Measurements from ENCODE around the gene PDX1. TPM values are rescaled to one million over a fixed set of nuclear protein-coding genes. Genes with fewer than 3 reads are reported as not detected.

Gene PDX1
- total RNA-seq, 1 experiment from 2014 or later = not detected

GRCh38 chr13:27913160-27913559 lies 6.6 kb upstream of the PDX1 start:
- Histone ChIP-seq H2AFZ (no peak overlapping the region), H3K4me2 (peak overlapping the region; percentile 55), H3K9me3 (ENCODE audit: insufficient read depth, low read depth) (no peaks in the 10 kb centered on the region), H3K9me2 (ENCODE audit: insufficient read depth) (no peaks in the 10 kb centered on the region), H3K4me1 (replicated peaks; ENCODE audit: insufficient read depth) (peaks cover 33% of the 10 kb centered on the region), H3K79me2 (ENCODE audit: low read depth) (no peaks in the 10 kb centered on the region), H3K4me3 (no peak overlapping the region), H4K20me1 (ENCODE audit: insufficient read depth) (no peaks in the 10 kb centered on the region), H3K36me3 (ENCODE audit: low read depth) (no peaks in the 10 kb centered on the region), H3K27ac (peak overlapping the region; percentile 33), H3K27me3 (ENCODE audit: insufficient read depth, low read depth) (peaks cover 14% of the 10 kb centered on the region), H3F3A (ENCODE audit: insufficient read depth, low read depth) (peaks cover 9% of the 10 kb centered on the region)
- intact Hi-C loops (cut with micrococcal nuclease; ENCODE audit: unreplicated experiment) = no loop called here
- TF ChIP-seq EZH2 (IDR thresholded peaks at IDR 0.05; ENCODE audit: low read depth) (no peak), CTCF (conservative IDR thresholded peaks at IDR 0.05) (no peak)
- DNase-seq = peak in 1 of 2 experiments; percentile 61
- no TSS peak for BruUV-seq (replicated peaks)
- POLR2A ChIA-PET (ENCODE audit: unreplicated experiment) = no interaction called here
- CTCF ChIA-PET = no interaction called here

- ChIA-PET CTCF (no interaction called here), POLR2A (ENCODE audit: unreplicated experiment) (no interaction called here)
- BruUV-seq (replicated peaks) = no TSS peak
- no peak for DNase-seq
- intact Hi-C loops (cut with micrococcal nuclease; ENCODE audit: unreplicated experiment) = no loop called here
- Histone ChIP-seq H3K9me3 (ENCODE audit: insufficient read depth, low read depth) (no peaks in the 10 kb centered on the region), H3F3A (ENCODE audit: insufficient read depth, low read depth) (peaks cover 9% of the 10 kb centered on the region), H3K27ac (no peak overlapping the region), H4K20me1 (ENCODE audit: insufficient read depth) (no peaks in the 10 kb centered on the region), H3K4me1 (replicated peaks; ENCODE audit: insufficient read depth) (peaks cover 33% of the 10 kb centered on the region), H2AFZ (peak overlapping the region; percentile 16; the same call in 1 of the 2 replicates), H3K9me2 (ENCODE audit: insufficient read depth) (no peaks in the 10 kb centered on the region), H3K36me3 (ENCODE audit: low read depth) (no peaks in the 10 kb centered on the region), H3K79me2 (ENCODE audit: low read depth) (no peaks in the 10 kb centered on the region), H3K4me2 (peak overlapping the region; percentile 55), H3K27me3 (ENCODE audit: insufficient read depth, low read depth) (no peaks in the 10 kb centered on the region), H3K4me3 (no peak overlapping the region; the same call in 1 of the 2 replicates)
- TF ChIP-seq CTCF (conservative IDR thresholded peaks at IDR 0.05) = no peak
- TF ChIP-seq EZH2 (IDR thresholded peaks at IDR 0.05; ENCODE audit: low read depth) = no peak
Observed at GRCh38 chr13:27915301-27916207, 4.2 kb upstream of the PDX1 start.

GRCh38 chr13:27917121-27917947 lies 2.5 kb upstream of the PDX1 start:
- Histone ChIP-seq H3K79me2 (ENCODE audit: low read depth) (no peaks in the 10 kb centered on the region), H3K4me1 (replicated peaks; ENCODE audit: insufficient read depth) (peaks cover 31% of the 10 kb centered on the region), H3F3A (ENCODE audit: insufficient read depth, low read depth) (peaks cover 9% of the 10 kb centered on the region), H3K36me3 (ENCODE audit: low read depth) (no peaks in the 10 kb centered on the region), H2AFZ (no peak overlapping the region), H3K9me3 (ENCODE audit: insufficient read depth, low read depth) (no peaks in the 10 kb centered on the region), H3K4me2 (no peak overlapping the region), H3K27ac (no peak overlapping the region), H3K4me3 (no peak overlapping the region), H3K9me2 (ENCODE audit: insufficient read depth) (no peaks in the 10 kb centered on the region), H4K20me1 (ENCODE audit: insufficient read depth) (no peaks in the 10 kb centered on the region), H3K27me3 (ENCODE audit: insufficient read depth, low read depth) (peaks cover 8% of the 10 kb centered on the region; the same call in 1 of the 2 replicates)
- TF ChIP-seq EZH2 (IDR thresholded peaks at IDR 0.05; ENCODE audit: low read depth) = no peak
- no TSS peak for BruUV-seq (replicated peaks)
- DNase-seq = no peak
- ChIA-PET CTCF (no interaction called here), POLR2A (ENCODE audit: unreplicated experiment) (no interaction called here)
- intact Hi-C loops (cut with micrococcal nuclease; ENCODE audit: unreplicated experiment) = no loop called here
